GM19452 (cell line): ENCODE data around the gene ZBTB46.

Source experiments
- ATAC-seq: cut with Tn5 transposase; IDR thresholded peaks from one replicate; pipeline ENCODE4 v1.9.1; 2021; ENCODE audit not compliant: unreplicated experiment

ZBTB46 gene

GRCh38 chr20:63697357-63697867 is 133.7 kb downstream of the ZBTB46 start:
- no peak for ATAC-seq

GRCh38 chr20:63696628-63697356 is 134.3 kb downstream of the ZBTB46 start, which contains the start of gene TNFRSF6B:
Gene TNFRSF6B (plus strand): TSS chr20:63696652. CDS start chr20:63696768, 116 bp downstream.
- no peak for ATAC-seq

GRCh38 chr20:63696306-63696627 is 134.8 kb downstream of the ZBTB46 start:
- ATAC-seq = no peak

GRCh38 chr20:63695424-63696305 is 135.4 kb downstream of the ZBTB46 start:
- no peak for ATAC-seq

- ATAC-seq = no peak
Measured at GRCh38 chr20:63694584-63695423, 136.3 kb downstream of the ZBTB46 start.

- ATAC-seq = no peak
Measured at GRCh38 chr20:63693733-63694583, 137.1 kb downstream of the ZBTB46 start.
